Stimulated activated CD8-positive, alpha-beta memory T cell treated with anti-CD3 and anti-CD28 coated beads, Interleukin-2, amount 100 ng/mL, for 48 hours (primary cell): Measurements from ENCODE around the gene PDCD1.

Experiments
- DNase-seq, 2 donors: peaks; one replicate each; pipeline ENCODE4 v3.0.0-alpha.2; 2020; ENCODE audit warnings: low read depth in 2 of 2

The PDCD1 gene

GRCh38 chr2:241852116-241852980 lies 6.3 kb downstream of the PDCD1 start:
- no peak for DNase-seq

- no peak for DNase-seq
Observed at GRCh38 chr2:241851325-241852115, 7.2 kb downstream of the PDCD1 start.

GRCh38 chr2:241850544-241851324 lies 8.0 kb downstream of the PDCD1 start:
- no peak for DNase-seq

GRCh38 chr2:241849616-241850543 lies 8.8 kb downstream of the PDCD1 start:
- no peak for DNase-seq

- no peak for DNase-seq
Observed at GRCh38 chr2:241848761-241849615, 9.7 kb downstream of the PDCD1 start.

GRCh38 chr2:241846406-241846805 lies 12.3 kb downstream of the PDCD1 start:
- no peak for DNase-seq

- no peak for DNase-seq
Observed at GRCh38 chr2:241844831-241845578, 13.7 kb downstream of the PDCD1 start.

GRCh38 chr2:241844066-241844728 lies 14.5 kb downstream of the PDCD1 start:
- peak; percentile 85 to 89 for DNase-seq

GRCh38 chr2:241843321-241844065 lies 15.2 kb downstream of the PDCD1 start:
- no peak for DNase-seq

GRCh38 chr2:241842620-241843211 lies 16.0 kb downstream of the PDCD1 start:
- DNase-seq = peak; percentile 54 to 61

- no peak for DNase-seq
Observed at GRCh38 chr2:241842067-241842415, 16.7 kb downstream of the PDCD1 start.

- no peak for DNase-seq
Observed at GRCh38 chr2:241841181-241842066, 17.3 kb downstream of the PDCD1 start.

GRCh38 chr2:241837197-241837965 lies 21.3 kb downstream of the PDCD1 start:
- DNase-seq = no peak

GRCh38 chr2:241836292-241836691 lies 22.4 kb downstream of the PDCD1 start:
- DNase-seq = no peak

- DNase-seq = no peak
Observed at GRCh38 chr2:241835611-241836010, 23.1 kb downstream of the PDCD1 start.
